HG03378 (cell line): ENCODE results near the gene PNPLA7.
"Not testable (repeated sequence)": the region's sequence is repeated elsewhere in the genome, so short reads cannot be mapped to it uniquely, and the experiment has no call there.

Experiments used
- ATAC-seq: cut with Tn5 transposase; IDR thresholded peaks from one replicate; pipeline ENCODE4 v1.9.1; 2021; ENCODE audit warnings: mild to moderate bottlenecking, moderate library complexity; ENCODE audit not compliant: unreplicated experiment

Gene PNPLA7

DNA sequence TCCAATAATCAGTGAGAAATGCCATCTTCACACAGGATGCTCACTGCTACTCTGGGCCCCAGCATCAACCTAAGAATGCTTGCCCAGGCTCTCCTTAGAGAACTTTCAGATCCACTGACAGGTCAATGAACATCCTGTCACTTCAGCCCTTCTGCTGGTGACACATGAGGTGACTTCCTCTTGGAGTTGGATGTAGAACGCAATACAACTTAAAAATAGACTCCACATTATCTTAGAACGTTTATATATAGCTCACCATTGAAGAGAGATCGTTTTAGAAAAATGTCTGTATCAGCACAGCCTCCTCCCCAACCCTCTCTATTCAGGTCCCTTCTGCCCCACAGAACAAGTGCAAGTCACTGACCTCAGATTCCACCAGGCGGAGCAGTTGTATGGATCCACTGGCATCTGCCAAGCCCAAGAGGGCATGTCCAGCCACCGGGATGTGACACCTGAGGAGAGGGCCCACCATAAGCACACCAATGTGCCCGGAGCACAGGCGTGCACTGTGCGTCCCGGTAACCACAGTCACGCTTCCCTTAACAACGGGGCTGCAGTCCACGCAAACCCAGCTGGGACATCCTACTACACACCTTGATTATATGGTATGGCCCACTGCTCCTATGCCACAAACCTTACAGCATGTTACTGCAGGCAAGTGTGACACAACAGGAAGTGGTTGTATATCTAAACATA, 25.7 kb upstream of the PNPLA7 start:
- ATAC-seq = no peak

DNA sequence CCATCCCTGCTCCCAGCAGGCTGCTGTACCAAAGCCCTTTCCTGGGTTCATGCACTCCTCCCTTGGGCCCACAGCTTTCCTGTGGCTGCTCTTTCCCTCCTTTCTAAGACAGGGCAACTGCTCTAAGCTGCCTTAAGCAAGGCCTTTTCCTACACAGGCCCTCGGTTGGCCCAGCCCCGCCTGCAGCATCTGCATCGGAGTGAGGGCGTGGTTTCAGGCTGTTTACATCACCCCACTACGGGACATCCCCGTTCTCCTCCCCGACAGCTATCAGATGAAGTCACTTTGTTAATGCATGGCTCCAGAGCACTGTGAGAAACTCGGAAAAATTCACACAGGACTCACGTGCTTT, 25.1 kb upstream of the PNPLA7 start:
- no peak for ATAC-seq

DNA sequence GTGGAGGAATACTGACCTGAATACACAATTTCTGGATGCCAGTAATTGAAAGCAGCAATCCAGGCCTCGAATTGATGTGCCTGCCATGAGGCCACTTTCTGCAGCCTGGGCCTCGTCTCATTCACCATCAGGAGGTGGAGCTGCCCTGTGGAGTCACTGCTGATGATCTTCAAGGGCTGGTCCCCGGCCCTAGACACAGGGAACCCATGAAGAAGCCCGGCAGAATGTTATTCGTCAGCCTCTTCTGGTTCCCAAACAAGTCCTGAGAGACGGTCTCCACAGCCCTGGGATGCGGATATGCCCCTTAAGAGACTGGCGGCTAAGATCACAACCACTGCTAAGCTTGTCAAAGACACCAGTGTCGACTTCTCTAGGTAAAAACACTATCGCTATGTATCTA, 24.0 kb upstream of the PNPLA7 start:
- ATAC-seq = no peak

DNA sequence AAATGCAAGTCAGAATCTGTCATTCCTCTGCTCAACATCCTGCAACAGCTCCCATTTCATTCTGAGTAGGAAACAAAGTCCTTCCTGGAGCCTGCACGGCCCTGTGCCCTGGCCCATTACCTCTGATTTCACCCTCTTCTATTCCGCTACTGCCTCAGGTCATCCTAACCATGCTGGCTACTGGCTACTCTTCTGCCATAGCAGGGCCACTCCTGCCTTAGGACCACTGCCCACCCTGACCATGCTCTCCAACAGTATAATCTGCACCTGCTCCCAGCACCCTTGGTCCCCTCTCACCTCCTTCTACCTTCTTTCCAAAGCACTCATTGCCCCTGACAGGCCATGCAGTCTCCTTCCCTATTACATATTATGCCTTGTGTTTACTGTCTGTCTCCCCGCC, 20.4 kb upstream of the PNPLA7 start:
- no peak for ATAC-seq

DNA sequence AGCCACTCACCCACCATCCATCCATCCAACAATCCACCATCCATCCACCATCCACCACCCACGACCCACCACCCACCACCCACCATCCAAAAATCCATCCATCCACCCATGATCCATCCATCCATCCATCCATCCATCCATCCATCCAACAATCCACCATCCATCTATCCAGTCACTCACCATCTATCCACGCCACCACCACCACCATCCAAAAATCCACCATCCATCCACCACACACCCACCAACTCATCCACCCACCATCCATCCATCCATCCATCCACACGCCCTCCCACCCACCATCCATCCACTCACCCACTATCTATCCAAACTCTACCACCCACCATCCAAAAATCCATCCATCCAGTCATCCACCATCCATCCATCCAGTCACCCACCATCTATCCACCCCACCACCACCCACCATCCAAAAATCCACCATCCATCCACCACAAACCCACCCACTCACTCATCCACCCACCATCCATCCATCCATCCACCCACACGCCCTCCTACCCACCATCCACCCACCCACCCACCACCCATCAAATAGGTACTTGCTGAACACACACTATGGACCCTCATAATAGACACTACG, 19.5 kb upstream of the PNPLA7 start:
- no peak for ATAC-seq

DNA sequence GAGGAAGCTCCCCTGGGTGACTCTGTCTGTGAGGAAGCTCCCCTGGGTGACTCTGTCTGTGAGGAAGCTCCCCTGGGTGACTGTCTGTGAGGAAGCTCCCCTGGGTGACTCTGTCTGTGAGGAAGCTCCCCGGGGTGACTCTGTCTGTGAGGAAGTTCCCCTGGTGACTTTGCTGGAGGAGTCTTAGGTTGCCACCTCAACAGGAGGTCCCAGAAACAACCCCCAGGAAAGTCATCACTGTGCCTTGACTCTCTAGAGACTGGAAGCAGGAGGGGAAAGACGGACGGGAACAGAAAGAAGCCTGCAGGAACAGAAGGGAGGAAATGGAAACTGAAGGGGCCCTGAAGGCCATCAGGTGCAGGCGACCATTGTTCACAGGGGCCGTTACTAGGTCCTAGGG, 18.2 kb upstream of the PNPLA7 start:
- not testable (repeated sequence) for ATAC-seq

DNA sequence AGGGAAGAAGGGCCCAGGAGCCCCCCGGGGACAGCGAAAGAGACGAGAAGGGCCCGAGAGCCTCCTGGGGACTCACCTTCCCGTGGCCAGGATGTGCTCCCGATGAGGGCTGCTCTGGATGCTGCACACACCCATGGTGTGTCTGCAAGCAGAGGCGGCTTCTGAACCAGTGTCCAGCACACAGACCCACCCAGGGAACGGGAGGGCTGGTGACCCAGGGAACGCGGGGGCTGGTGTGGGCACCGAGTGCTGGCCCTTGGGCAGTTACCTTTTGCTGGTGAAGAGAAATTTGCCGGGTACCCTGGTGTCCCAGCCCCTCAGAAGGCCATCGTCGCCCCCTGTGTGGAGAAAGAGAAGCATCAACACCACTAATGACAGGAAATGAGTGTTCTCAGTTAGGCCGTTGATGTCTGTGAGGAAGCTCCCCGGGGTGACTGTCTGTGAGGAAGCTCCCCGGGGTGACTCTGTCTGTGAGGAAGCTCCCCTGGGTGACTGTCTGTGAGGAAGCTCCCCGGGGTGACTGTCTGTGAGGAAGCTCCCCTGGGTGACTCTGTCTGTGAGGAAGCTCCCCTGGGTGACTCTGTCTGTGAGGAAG, 14.7 kb upstream of the PNPLA7 start:
- ATAC-seq = no peak

DNA sequence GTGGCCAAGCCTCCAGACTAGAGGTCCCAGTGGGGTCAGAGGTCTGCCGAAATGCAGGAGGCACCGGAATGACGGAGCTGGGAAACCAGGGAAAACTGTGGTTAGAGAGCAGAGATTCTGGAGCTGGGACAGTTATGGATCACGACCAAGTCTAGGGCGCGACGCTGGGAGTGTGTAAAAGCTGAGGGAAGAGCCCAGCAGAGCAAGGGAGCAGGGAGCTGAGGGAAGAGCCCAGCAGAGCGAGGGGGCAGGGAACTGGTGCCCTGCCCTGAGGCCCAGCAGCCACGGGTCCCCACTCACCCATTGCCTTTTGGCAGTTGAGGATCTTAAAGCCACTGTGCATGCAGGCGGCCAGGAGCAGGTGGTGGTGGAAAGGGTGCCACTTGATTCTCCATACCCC, 13.9 kb upstream of the PNPLA7 start:
- no peak for ATAC-seq

DNA sequence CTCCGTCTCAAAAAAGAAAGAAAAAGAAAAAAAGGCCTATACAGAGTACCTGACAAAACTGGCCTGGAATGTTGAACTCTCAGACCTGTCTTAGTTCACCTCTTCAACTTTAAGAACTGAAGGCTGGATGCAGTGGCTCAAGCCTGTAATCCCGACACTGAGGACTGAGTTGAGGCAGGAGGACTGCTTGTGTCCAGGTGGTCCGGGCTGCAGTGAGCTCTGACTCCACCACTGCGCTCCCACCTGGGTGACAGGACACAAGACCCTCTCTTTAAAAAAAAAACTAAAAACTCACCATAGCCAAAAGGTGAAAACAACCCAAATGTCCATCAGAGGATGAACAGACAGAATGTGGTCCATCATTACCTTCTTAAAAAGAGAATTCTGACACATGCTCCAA, 7.9 kb upstream of the PNPLA7 start:
- no peak for ATAC-seq

DNA sequence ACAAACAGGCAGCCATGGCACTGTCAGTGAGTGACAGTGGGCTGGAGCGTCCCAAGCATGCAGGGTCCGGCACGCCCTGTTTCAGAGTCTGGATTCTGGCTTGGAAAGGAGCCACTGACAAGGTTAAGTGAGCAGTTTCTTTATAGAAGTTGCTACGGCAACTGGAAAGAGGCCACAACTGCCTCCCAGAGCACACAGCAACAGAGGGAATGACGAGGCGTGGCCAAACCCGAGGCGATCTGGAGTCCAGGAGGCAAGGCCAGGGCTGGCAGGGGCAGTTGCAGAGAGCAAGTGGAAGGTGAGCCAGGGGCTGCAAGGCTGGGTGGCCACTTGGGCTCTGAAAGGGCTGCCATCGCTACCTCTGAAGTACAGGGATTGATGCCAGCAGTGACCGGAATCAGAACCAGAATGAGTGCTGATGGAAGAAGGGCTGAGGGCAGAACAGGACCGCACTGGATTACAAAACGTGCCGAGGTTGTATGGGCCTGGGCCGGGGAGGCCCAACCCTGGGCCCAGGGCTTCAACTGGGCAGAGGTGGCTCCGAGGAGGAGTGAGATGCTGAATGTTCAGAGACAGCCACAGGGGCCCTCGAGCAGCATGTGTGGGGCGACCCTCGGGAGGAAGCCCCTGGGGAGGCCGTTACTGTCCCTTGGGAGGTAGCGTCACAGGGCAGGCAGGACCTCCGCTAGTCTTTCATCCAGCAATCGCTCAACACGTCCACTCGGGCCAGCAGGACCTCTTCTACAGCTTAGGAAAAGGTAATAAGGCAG, 6.1 kb upstream of the PNPLA7 start:
- no peak for ATAC-seq

DNA sequence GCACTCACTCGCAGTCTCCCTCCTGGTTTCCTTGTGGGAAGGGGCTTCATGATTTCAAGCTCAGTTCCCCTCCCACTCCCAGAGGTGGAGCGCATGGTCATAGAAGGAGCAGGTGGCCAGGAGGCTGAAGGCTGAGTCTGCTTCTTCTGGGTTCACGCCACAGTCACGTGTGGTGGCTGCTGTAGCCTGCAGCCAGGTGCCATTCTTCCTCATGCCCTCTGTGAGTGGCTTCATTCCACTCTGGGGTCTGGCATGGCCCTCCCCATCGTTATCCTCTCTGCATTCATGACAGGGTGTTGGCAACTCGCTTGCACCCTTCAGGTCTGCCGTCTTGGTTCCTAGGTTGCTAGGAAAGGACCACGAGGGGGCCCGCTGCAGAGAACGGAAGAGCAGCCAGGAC, 5.0 kb upstream of the PNPLA7 start:
- no peak for ATAC-seq

DNA sequence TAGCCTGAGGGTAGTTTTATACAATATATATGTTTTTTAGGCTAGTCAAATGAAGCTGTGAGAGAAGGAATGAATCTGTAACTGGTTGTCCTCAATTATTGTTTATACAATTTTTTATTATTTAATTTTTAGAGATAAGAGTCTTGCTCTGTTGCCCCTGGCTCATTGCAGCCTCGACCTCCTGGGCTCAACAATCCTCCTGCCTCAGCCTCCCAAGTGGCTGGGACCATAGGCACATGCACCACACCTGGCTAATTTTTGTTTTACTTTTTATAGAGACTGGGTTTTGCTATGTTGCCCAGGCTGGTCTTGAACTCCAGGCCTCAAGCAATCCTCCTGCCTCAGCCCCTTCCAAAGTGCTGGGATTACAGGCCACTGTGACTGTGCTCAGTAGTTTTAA, 4.1 kb upstream of the PNPLA7 start:
- no peak for ATAC-seq

DNA sequence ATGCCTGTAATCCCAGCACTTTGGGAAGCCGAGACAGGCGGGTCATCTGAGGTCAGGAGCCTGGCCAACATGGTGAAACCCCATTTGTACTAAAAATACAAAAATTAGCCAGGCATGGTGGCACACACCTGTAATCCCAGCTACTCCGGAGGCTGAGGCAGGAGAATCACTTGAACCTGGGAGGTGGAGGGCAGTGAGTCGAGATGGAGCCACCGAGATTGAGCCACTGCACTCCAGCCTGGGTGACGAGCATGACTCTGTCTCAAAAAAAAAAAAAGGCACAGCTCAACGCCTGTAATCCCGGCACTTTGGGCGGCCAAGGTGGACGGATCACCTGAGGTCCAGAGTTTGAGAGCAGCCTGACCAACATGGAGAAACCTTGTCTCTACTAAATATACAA, 3.5 kb upstream of the PNPLA7 start:
- not testable (repeated sequence) for ATAC-seq

DNA sequence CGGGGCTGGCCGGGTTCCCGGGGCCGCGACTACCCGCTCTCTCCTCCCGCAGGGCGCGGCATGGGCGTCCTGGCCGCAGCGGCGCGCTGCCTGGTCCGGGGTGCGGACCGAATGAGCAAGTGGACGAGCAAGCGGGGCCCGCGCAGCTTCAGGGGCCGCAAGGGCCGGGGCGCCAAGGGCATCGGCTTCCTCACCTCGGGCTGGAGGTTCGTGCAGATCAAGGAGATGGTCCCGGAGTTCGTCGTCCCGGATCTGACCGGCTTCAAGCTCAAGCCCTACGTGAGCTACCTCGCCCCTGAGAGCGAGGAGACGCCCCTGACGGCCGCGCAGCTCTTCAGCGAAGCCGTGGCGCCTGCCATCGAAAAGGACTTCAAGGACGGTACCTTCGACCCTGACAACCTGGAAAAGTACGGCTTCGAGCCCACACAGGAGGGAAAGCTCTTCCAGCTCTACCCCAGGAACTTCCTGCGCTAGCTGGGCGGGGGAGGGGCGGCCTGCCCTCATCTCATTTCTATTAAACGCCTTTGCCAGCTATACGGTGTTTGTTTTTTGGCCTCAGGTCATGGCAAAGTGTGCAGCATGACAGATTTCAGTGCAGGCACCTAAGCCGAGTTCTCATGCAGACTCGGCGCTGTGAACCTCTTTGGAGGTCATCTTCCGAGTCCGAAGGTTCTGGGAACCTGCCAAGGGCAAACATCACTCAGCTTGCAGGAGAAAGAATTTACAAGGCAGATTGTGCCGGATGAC, 2.0 kb upstream of the PNPLA7 start:
- no peak for ATAC-seq

DNA sequence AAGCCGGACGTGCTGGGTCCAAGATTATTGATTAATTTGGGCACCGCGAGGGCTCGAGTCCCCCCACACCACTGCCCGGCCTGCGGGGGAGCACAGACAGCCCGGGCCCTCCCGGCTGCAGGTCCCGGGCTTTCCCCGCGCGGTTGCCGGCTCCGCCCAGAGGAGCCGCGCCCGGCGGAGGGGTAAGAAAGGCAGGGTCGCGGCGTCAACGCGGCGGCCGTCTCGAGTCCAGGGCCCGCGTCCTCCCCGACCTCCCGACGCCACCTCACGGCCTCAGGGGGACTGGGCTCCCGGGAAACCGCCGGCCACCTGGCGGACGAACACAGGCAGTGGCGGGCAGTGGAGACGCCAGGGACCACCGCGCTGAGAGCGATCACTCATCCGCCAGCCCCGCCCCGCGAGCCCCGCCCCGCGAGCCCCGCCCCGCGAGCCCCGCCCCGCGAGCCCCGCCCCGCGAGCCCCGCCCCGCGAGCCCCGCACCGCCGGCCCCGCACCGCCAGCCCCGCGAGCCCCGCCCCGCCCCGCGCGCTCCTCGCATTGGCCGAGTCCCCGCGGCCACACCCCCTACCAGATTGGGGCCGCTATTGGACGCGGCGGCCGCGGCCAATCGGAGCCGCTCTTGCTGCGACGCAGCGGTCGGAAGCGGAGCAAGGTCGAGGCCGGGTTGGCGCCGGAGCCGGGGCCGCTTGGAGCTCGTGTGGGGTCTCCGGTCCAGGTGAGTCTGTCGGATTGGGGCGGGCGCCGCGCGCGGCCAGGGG, 1.2 kb upstream of the PNPLA7 start, which contains the start of gene MRPL41:
TSS of gene MRPL41 (plus strand) at position 616 of the 758 bp plus-strand sequence. CDS start 203 bp downstream, outside the sequence.
- no peak for ATAC-seq

DNA sequence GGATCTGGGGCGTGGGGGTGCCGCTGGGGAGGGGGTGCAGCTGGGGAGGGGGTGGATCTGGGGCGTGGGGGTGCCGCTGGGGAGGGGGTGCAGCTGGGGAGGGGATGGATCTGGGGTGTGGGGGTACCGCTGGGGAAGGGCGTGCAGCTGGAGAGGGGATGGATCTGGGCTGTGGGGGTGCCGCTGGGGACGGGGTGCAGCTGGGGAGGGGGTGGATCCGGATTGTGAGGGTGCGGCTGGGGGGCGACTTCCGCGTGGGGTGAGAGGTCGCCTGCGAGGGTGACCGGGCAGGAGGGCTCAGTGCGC, 709 bp upstream of the PNPLA7 start:
- ATAC-seq = not testable (repeated sequence)

DNA sequence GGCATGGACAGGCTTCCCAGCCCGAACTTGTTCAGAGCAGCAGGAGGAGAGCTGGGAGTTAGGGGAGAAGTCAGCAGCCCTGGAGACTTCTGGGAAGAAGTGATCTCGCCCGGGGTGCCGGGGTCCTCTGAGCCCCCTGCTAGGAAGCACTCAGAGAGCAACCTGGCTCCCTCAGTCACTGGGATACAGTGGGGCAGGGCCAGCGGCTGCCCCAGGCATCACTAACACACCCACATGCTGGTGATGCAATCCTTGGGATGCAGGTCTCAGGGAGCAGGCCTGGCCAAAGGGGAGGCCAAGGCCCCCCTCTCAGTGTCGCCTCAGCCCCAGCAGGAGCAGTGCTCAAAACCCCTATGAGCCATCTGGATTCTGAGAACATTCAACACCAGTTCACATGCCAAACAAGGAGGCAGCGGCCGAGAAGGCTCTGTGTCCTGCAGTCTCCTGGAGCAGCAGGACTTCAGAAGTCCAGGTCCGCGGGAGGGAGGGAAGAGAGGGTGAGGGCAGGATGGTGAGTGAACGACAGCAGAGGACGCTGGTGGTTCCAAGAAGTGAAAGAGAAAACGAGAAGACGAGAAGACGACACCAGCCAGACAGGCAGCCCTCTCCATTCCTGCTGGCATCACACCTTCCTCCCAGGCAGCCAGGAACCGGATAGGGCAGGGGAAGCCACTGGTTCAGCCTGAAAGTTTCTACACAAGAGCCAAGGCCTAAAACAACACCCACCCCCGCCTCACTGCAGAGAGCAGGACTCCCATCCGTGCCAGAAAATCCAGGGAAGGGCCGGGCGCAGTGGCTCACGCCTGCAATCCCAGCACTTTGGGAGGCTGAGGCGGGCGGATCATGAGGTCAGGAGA, 2.3 kb downstream of the PNPLA7 start:
- ATAC-seq = no peak

DNA sequence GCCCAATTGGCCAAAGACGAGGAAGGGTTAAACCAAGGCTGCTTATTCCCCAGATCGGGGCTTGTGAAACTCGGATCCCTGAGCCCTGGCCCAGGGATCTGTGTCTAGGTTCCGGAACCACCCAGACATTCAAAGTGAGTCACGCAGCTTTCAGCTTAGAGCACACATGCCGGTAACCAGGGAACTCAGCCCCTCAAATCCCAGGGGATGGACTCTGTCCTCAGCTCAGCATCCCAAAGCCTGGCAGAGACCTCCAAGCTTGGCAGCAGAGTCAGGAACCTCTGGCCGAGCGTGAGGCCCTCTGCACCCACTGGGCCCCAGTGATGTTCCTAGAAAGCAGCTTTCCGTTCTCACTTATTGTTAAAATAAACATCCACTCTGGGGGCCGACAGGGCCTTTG, 5.1 kb downstream of the PNPLA7 start:
- no peak for ATAC-seq

DNA sequence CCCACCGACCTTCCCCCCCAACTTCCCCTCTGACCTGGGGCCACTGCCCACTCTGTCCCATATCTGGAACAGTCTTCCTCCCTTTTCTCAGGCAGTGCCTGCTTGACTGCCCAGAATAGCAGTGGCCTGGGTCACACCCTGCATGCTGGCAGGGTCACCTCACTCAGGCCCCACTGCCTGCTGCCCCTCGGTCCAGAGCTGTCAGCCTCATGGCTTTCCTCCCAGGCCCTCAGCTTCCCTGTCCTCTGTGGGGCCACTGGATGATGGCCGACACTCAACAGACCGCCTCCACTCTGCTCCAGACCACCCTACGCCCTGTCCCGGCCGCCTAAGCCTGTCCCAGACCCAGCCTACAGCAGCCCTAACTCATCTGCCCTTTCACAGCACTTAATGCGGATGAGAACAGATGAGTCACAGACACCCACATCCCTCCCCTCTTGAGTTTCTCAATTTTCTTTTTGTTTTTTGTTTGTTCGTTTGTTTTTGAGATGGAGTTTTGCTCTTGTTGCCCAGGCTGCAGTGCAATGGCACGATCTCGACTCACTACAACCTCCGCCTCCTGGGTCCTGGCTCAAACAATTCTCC, 5.9 kb downstream of the PNPLA7 start:
- ATAC-seq = no peak
